ENCODE data around the gene RNF7.

The RNF7 gene

GRCh38 chr3:141722081-141722480 lies 16.0 kb upstream of the RNF7 start:
- no peaks in the 10 kb centered on the region for H3K36me3 ChIP-seq (replicated peaks; ENCODE audit: low read depth, low read length)
- H3K4me2 ChIP-seq (ENCODE audit: low read length): no peak overlapping the region
- no peak overlapping the region for H3K9ac ChIP-seq (ENCODE audit: low read length)
- TF ChIP-seq EZH2phosphoT487 (IDR thresholded peaks at IDR 0.05; ENCODE audit: low read depth): no peak
- TF ChIP-seq, protein P1, sequence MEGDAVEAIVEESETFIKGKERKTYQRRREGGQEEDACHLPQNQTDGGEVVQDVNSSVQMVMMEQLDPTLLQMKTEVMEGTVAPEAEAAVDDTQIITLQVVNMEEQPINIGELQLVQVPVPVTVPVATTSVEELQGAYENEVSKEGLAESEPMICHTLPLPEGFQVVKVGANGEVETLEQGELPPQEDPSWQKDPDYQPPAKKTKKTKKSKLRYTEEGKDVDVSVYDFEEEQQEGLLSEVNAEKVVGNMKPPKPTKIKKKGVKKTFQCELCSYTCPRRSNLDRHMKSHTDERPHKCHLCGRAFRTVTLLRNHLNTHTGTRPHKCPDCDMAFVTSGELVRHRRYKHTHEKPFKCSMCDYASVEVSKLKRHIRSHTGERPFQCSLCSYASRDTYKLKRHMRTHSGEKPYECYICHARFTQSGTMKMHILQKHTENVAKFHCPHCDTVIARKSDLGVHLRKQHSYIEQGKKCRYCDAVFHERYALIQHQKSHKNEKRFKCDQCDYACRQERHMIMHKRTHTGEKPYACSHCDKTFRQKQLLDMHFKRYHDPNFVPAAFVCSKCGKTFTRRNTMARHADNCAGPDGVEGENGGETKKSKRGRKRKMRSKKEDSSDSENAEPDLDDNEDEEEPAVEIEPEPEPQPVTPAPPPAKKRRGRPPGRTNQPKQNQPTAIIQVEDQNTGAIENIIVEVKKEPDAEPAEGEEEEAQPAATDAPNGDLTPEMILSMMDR (IDR thresholded peaks at IDR 0.05; ENCODE audit: low read depth, low read length): no peak
- no peak overlapping the region for H3K4me3 ChIP-seq (ENCODE audit: low read length)
- no peaks in the 10 kb centered on the region for H4K20me1 ChIP-seq (ENCODE audit: insufficient read depth, low read length)
- no peaks in the 10 kb centered on the region for H3K4me1 ChIP-seq (ENCODE audit: low read length)
- no peak overlapping the region for H3K27ac ChIP-seq (ENCODE audit: low read length)
- H3K27me3 ChIP-seq (ENCODE audit: low read depth, low read length): no peaks in the 10 kb centered on the region
- no peak overlapping the region for H2AFZ ChIP-seq (ENCODE audit: low read depth, low read length)
- no peaks in the 10 kb centered on the region for H3K79me2 ChIP-seq (ENCODE audit: low read length)
- no peaks in the 10 kb centered on the region for H3K9me3 ChIP-seq (ENCODE audit: insufficient read depth, low read length)

GRCh38 chr3:141722648-141723047 lies 15.4 kb upstream of the RNF7 start:
- TF ChIP-seq, protein P1 (IDR thresholded peaks at IDR 0.05; ENCODE audit: low read depth, low read length): no peak
- TF ChIP-seq EZH2phosphoT487 (IDR thresholded peaks at IDR 0.05; ENCODE audit: low read depth): no peak
- Histone ChIP-seq H3K4me1 (ENCODE audit: low read length) (no peaks in the 10 kb centered on the region), H3K79me2 (ENCODE audit: low read length) (no peaks in the 10 kb centered on the region), H3K9me3 (ENCODE audit: insufficient read depth, low read length) (no peaks in the 10 kb centered on the region), H4K20me1 (ENCODE audit: insufficient read depth, low read length) (no peaks in the 10 kb centered on the region), H3K4me2 (ENCODE audit: low read length) (no peak overlapping the region), H3K27ac (ENCODE audit: low read length) (no peak overlapping the region), H2AFZ (ENCODE audit: low read depth, low read length) (no peak overlapping the region), H3K36me3 (replicated peaks; ENCODE audit: low read depth, low read length) (no peaks in the 10 kb centered on the region), H3K27me3 (ENCODE audit: low read depth, low read length) (no peaks in the 10 kb centered on the region), H3K9ac (ENCODE audit: low read length) (no peak overlapping the region), H3K4me3 (ENCODE audit: low read length) (no peak overlapping the region)

DNA sequence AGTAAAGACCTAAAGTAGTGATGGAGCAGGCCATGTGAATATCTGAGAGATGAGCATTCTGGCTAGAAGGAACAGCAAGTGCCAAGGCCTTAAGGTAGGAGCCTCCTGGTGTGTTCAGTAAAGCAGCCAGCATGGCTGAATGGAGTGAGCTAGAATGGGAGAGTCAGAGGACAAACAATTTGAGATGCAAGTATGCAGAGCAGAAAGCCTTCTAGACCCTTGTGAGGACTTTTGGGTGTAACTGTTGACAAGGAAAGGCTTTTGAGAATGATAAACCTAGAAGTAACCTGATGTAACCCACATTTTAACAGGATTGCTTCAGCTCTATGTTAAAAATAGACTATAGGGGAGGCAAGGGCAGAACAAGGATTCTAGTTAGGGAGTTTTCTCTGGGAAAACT lies 14.8 kb upstream of the RNF7 start:
- no peaks in the 10 kb centered on the region for H3K27me3 ChIP-seq (ENCODE audit: low read depth, low read length)
- H4K20me1 ChIP-seq (ENCODE audit: insufficient read depth, low read length): no peaks in the 10 kb centered on the region
- no peak for TF ChIP-seq EZH2phosphoT487 (IDR thresholded peaks at IDR 0.05; ENCODE audit: low read depth)
- TF ChIP-seq, protein P1 (IDR thresholded peaks at IDR 0.05; ENCODE audit: low read depth, low read length): no peak
- H3K4me3 ChIP-seq (ENCODE audit: low read length): no peak overlapping the region
- no peak overlapping the region for H3K9ac ChIP-seq (ENCODE audit: low read length)
- no peak overlapping the region for H3K4me2 ChIP-seq (ENCODE audit: low read length)
- no peaks in the 10 kb centered on the region for H3K79me2 ChIP-seq (ENCODE audit: low read length)
- H3K4me1 ChIP-seq (ENCODE audit: low read length): no peaks in the 10 kb centered on the region
- no peak overlapping the region for H2AFZ ChIP-seq (ENCODE audit: low read depth, low read length)
- H3K36me3 ChIP-seq (replicated peaks; ENCODE audit: low read depth, low read length): no peaks in the 10 kb centered on the region
- no peaks in the 10 kb centered on the region for H3K9me3 ChIP-seq (ENCODE audit: insufficient read depth, low read length)
- H3K27ac ChIP-seq (ENCODE audit: low read length): no peak overlapping the region

DNA sequence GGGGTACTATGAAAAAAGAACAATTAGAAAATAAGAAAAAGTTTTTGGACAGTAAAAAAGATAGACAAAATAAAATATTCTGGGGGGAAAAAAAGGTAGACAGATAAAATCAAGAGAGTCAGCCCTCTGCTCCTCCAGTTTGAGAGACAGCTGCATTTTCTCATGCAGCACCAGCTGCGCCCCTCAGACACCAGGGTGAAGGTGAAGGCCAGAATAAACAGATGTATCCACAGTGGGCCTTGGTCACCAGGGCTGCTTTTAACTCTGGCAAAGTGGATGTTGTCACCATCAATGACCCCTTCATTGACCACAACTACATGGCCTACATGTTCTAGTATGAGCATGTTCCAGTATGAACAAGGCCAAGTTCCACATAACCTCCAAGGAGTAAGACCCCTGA lies 13.9 kb upstream of the RNF7 start:
- H3K9me3 ChIP-seq (ENCODE audit: insufficient read depth, low read length): no peaks in the 10 kb centered on the region
- H2AFZ ChIP-seq (ENCODE audit: low read depth, low read length): no peak overlapping the region
- no peaks in the 10 kb centered on the region for H3K4me1 ChIP-seq (ENCODE audit: low read length)
- no peaks in the 10 kb centered on the region for H3K27me3 ChIP-seq (ENCODE audit: low read depth, low read length)
- H3K79me2 ChIP-seq (ENCODE audit: low read length): no peaks in the 10 kb centered on the region
- TF ChIP-seq EZH2phosphoT487 (IDR thresholded peaks at IDR 0.05; ENCODE audit: low read depth): no peak
- TF ChIP-seq, protein P1 (IDR thresholded peaks at IDR 0.05; ENCODE audit: low read depth, low read length): no peak
- no peak overlapping the region for H3K27ac ChIP-seq (ENCODE audit: low read length)
- no peak overlapping the region for H3K4me3 ChIP-seq (ENCODE audit: low read length)
- no peak overlapping the region for H3K4me2 ChIP-seq (ENCODE audit: low read length)
- no peaks in the 10 kb centered on the region for H3K36me3 ChIP-seq (replicated peaks; ENCODE audit: low read depth, low read length)
- no peak overlapping the region for H3K9ac ChIP-seq (ENCODE audit: low read length)
- H4K20me1 ChIP-seq (ENCODE audit: insufficient read depth, low read length): no peaks in the 10 kb centered on the region

Measured in OCI-LY3 (cell line).